ENCODE data around the gene PTPRE. TPM values are rescaled to one million over a fixed set of nuclear protein-coding genes. Genes with fewer than 3 reads are reported as not detected.

Gene PTPRE
- polyA plus RNA-seq, 1 of the 3 experiments (the other 2 are of a cell fraction): 11.8 TPM

GRCh38 chr10:127875449-127875765 is 31.5 kb upstream of the PTPRE start:
- WGBS (ENCODE audit: low lambda C conversion rate): 82% methylated on average over 6 of the region's 6 CpGs
- no peak overlapping the region for H3K9ac ChIP-seq
- no peak for DNase-seq
- no peaks in the 10 kb centered on the region for H3K9me2 ChIP-seq
- no peaks in the 10 kb centered on the region for H3F3A ChIP-seq (replicated peaks; ENCODE audit: insufficient read depth)
- POLR2A ChIA-PET: no interaction called here
- no peaks in the 10 kb centered on the region for H3K4me1 ChIP-seq (ENCODE audit: control insufficient read depth in 1 of 2, insufficient read depth in 2 of 2, low read depth in 1 of 2, low read length in 1 of 2)
- no peak overlapping the region for H3K4me2 ChIP-seq
- CTCF ChIA-PET: interaction anchor here (0.9 to 1.8 kb wide), 2 partner anchors 10 to 11 kb away, joined by 3 to 4 read pairs; no protein-coding TSS in a partner anchor
- no peaks in the 10 kb centered on the region for H3K9me3 ChIP-seq
- H2AFZ ChIP-seq (ENCODE audit: low read depth): no peak overlapping the region
- no peak overlapping the region for H3K4me3 ChIP-seq (ENCODE audit: low read depth in 2 of 2, low read length in 1 of 2)
- TF ChIP-seq REST (IDR thresholded peaks at IDR 0.05; ENCODE audit: low read depth, low read length) (no peak), MAX (IDR thresholded peaks at IDR 0.05; ENCODE audit: low read depth) (no peak), EP300 (IDR thresholded peaks at IDR 0.05; ENCODE audit: borderline replicate concordance in 1 of 2, low read depth in 1 of 2, low read length in 1 of 2) (no peak), SMC3 (IDR thresholded peaks at IDR 0.05; ENCODE audit: low read depth, low read length) (no peak), NRF1 (IDR thresholded peaks at IDR 0.05; ENCODE audit: low read depth, low read length) (no peak), RAD21 (IDR thresholded peaks at IDR 0.05; ENCODE audit: low read length) (no peak)
- TF ChIP-seq, protein P1, sequence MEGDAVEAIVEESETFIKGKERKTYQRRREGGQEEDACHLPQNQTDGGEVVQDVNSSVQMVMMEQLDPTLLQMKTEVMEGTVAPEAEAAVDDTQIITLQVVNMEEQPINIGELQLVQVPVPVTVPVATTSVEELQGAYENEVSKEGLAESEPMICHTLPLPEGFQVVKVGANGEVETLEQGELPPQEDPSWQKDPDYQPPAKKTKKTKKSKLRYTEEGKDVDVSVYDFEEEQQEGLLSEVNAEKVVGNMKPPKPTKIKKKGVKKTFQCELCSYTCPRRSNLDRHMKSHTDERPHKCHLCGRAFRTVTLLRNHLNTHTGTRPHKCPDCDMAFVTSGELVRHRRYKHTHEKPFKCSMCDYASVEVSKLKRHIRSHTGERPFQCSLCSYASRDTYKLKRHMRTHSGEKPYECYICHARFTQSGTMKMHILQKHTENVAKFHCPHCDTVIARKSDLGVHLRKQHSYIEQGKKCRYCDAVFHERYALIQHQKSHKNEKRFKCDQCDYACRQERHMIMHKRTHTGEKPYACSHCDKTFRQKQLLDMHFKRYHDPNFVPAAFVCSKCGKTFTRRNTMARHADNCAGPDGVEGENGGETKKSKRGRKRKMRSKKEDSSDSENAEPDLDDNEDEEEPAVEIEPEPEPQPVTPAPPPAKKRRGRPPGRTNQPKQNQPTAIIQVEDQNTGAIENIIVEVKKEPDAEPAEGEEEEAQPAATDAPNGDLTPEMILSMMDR (IDR thresholded peaks at IDR 0.05): no peak
- no peaks in the 10 kb centered on the region for H4K20me1 ChIP-seq (ENCODE audit: insufficient read depth)
- no peaks in the 10 kb centered on the region; the same call in 1 of the 2 replicates for H3K27me3 ChIP-seq (ENCODE audit: insufficient read depth)
- no peaks in the 10 kb centered on the region for H3K36me3 ChIP-seq (replicated peaks in 1 of 2; ENCODE audit: control insufficient read depth in 1 of 2, insufficient read depth in 2 of 2, low read length in 1 of 2)
- H3K27ac ChIP-seq (ENCODE audit: low read depth in 2 of 2, low read length in 1 of 2): no peak overlapping the region
- no peaks in the 10 kb centered on the region for H3K79me2 ChIP-seq (ENCODE audit: insufficient read depth)

GRCh38 chr10:127875916-127876315 is 31.0 kb upstream of the PTPRE start:
- Histone ChIP-seq H3K36me3 (replicated peaks in 1 of 2; ENCODE audit: control insufficient read depth in 1 of 2, insufficient read depth in 2 of 2, low read length in 1 of 2) (no peaks in the 10 kb centered on the region), H3K27me3 (ENCODE audit: insufficient read depth) (no peaks in the 10 kb centered on the region; the same call in 1 of the 2 replicates), H3K79me2 (ENCODE audit: insufficient read depth) (no peaks in the 10 kb centered on the region), H3K9me2 (no peaks in the 10 kb centered on the region), H4K20me1 (ENCODE audit: insufficient read depth) (no peaks in the 10 kb centered on the region), H3K9ac (no peak overlapping the region), H3K4me1 (ENCODE audit: control insufficient read depth in 1 of 2, insufficient read depth in 2 of 2, low read depth in 1 of 2, low read length in 1 of 2) (no peaks in the 10 kb centered on the region), H3K4me3 (ENCODE audit: low read depth in 2 of 2, low read length in 1 of 2) (no peak overlapping the region), H3K4me2 (no peak overlapping the region), H3F3A (replicated peaks; ENCODE audit: insufficient read depth) (no peaks in the 10 kb centered on the region), H2AFZ (ENCODE audit: low read depth) (no peak overlapping the region), H3K9me3 (no peaks in the 10 kb centered on the region), H3K27ac (ENCODE audit: low read depth in 2 of 2, low read length in 1 of 2) (no peak overlapping the region)
- ChIA-PET POLR2A (no interaction called here), CTCF (interaction anchor here (0.9 to 1.0 kb wide), 2 partner anchors 13 kb away, joined by 3 to 4 read pairs; no protein-coding TSS in a partner anchor)
- TF ChIP-seq USF2 (IDR thresholded peaks at IDR 0.05; ENCODE audit: borderline replicate concordance, low read depth, low read length): no peak
- no peak for TF ChIP-seq RCOR1 (IDR thresholded peaks at IDR 0.05; ENCODE audit: low read length)
- TF ChIP-seq FOSL2 (IDR thresholded peaks at IDR 0.05; ENCODE audit: borderline replicate concordance, low read depth): no peak
- TF ChIP-seq RFX5 (IDR thresholded peaks at IDR 0.05; ENCODE audit: low read length): no peak
- TF ChIP-seq SMC3 (IDR thresholded peaks at IDR 0.05; ENCODE audit: low read depth, low read length): no peak
- no peak for TF ChIP-seq RAD21 (IDR thresholded peaks at IDR 0.05; ENCODE audit: low read length)
- TF ChIP-seq NRF1 (IDR thresholded peaks at IDR 0.05; ENCODE audit: low read depth, low read length): no peak
- no peak for TF ChIP-seq TAF1 (IDR thresholded peaks at IDR 0.05; ENCODE audit: borderline replicate concordance, low read depth, low read length)
- DNase-seq: no peak
- 61% methylated on average over 5 of the region's 5 CpGs for WGBS (ENCODE audit: low lambda C conversion rate)
